HG02610 (cell line): Measurements from ENCODE around the gene ELAVL1.
A peak's percentile ranks its signal among the peaks of the same experiment; 100 is the strongest.

Experiments used
- ATAC-seq: cut with Tn5 transposase; IDR thresholded peaks from one replicate; pipeline ENCODE4 v1.9.1; 2021; ENCODE audit warnings: mild to moderate bottlenecking, moderate library complexity; ENCODE audit not compliant: unreplicated experiment

The ELAVL1 gene

DNA sequence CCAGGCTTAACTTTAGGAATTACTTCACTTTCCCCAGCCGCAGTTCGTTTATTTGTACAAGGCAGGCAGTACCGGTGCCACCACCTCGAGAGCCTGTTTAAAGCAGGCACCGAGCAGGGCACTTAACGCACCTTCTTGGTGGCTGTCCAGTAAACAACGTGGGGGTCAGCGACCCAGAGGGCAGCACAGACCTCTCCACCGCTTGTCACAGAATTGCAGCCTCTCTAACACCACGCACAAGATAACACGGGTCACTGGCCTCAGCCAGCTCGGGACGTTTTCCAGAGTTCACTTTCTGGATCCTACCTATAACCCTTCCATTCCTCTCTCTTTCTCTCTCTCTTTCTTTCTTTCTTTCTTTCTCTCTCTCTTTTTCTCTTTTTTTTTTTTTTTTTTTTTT, 16.8 kb upstream of the ELAVL1 start:
- ATAC-seq, result no peak

DNA sequence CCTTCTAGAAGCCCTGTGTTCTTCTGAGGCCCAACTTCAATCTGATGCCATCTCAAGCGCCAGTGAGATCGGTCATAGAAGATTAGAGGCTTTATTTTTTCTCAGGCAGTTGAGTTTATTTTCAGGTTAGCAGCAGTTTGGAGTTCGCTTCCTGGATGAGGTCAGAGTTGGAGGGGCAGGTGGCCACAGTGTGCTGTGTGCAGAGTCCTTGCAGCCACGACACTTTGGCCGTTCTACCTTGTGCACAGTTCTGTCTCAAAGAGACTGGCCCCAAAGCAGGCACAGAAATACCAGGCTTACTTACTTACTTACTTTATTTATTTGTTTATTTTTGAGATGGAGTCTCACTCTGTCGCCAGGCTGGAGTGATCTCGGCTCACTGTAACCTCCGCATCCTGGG, 15.9 kb upstream of the ELAVL1 start:
- no peak for ATAC-seq

DNA sequence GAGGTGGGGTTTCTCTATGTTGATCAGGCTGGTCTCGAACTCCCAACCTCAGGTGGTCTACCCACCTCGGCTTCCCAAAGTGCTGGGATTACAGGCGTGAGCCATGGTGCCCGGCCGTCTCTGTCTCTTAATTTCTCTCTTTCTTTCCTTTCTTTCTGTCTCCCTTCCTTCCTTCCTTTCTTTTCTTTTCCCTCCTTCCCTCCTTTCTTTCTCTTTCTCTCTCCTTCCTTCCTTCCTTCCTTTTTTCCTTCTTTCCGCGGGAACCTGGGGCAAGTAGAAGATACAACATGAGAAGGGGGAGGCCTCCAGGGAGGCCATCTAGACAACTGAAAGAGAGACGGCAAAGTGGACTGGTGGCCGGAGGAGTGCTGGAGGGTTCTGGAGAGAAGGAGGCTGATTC, 15.2 kb upstream of the ELAVL1 start:
- no peak for ATAC-seq

DNA sequence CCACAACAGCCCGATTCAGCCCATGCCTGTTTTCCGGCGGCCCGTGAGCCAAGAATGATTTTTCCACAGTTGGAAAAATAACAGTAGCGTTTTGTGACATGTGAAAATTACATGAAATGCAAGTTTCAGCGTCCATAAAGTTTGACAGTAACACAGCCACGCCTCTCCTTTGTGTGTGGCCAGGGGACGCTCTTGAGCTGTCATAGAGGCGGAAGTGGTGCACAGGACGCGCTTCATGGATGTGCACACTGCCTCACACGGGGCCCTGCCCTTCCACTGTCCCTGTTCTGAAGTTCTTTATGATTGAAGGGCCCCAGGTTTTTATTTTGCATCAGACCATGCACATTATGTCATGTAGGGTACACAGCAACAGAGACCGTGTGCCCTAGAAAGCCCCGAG, 12.4 kb upstream of the ELAVL1 start:
- ATAC-seq, result peak; percentile 55

DNA sequence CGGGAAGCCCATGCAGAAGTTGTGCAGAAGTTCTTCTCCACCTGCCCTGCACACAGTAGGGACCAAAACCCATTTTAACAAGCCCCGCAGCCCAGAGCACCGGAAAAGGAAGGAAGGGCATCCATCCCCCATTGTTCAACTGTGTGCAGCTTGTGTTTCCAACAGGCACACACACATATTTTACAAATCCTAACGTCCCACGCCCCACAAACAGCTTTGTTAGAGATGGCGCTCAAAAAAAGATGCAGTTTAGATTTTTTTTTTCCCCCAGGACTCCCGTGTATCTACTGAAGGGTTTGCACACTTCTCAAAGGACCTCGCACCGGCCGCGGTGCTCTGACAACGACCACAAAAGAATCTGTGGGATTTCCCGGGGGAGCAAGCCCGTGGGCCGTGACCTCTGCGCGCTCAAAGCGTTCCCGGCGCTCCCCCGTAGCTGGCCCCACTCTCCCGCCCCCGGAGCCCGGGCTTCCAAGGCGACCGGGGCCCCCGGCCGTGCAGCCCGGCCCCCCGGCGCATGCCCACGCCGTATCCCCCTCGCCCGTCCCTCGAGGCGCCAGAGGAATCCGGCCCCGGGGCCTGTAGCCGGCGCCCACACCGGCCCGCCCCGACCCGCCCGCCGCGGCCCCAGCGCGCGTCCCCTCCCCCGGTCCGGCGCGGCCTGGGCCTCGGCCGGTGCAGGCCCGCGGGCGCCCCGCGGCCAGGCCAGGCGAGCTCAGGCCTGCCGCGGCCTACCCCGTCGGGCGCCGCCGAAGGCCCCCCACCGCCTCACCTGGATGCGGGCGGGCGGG, 523 bp downstream of the ELAVL1 start:
- ATAC-seq, result peak; percentile 18

DNA sequence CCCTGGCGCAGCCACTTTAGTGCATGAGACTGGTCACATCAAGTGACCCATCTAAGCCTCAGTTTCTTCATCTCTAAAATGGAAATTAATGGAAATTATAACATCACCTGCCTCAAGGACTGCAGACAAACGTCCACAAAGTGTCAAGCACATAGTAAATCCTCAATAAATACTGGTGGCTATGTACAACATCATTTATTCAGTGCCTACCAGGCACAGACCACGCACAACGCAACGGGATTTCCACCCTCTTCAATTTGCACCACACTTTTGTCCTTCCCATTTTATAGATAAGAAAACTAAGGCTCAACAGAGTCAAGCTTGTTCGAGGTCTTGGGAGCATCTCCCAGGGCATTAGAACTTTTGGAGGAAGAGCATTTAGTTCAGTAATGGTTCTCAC, 1.4 kb downstream of the ELAVL1 start:
- no peak for ATAC-seq

DNA sequence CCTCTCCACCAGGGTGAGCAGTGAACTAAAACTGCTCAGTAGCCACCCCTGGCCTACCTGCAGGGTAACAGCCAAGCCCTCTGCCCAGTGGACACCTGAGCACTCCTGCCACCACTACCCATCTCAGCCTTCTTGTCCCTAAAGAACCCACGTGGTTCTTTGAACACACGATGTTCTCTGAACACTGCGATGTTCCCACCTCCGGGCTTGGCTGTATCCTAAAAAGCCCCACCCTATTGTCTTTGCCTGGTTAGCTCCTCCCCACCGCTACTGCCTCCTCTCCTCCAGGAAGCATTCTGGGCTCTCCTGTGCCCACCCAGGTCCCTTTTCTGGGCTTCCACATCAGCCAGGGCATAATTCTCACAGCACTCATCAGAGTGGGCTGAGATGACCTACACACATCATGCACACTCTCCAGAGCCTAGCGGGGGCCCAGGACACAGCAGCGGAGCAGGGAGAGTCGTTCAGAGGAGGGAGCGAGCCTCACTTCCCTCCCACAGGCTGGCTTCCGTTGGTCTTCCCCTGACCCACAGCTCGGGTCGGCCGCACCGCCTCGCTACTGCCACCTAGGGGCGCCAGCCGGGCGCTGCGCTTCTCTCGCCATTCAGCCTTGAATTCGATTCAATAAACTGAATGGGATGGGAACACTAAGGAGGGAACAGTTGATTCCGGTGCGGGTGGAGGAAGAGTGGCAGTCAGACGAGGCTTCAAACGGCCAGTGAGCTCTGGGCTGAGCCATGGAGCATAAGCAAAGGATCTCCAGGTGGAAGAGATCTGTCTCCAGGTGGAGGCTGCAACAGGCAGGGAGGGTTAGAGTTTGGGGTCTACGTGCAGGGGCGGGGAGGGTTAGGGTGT, 3.2 kb downstream of the ELAVL1 start:
- ATAC-seq, result no peak

DNA sequence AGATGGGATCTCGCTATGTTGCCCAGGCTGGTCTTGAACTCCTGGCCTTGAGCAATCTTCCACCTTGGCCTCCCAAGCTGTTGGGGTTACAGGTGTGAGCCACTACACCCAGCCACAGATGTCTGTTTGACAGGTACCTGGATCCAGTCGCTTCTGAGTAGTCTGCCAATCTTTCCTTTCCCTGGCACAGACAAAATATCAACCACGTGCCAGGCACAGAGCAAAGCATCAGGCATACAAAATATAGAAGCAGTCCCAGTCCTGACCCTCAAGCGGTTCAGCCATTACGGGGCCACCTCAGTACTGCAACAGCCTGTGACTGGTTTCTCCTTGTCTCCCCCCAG, 3.8 kb downstream of the ELAVL1 start:
- ATAC-seq, result no peak

DNA sequence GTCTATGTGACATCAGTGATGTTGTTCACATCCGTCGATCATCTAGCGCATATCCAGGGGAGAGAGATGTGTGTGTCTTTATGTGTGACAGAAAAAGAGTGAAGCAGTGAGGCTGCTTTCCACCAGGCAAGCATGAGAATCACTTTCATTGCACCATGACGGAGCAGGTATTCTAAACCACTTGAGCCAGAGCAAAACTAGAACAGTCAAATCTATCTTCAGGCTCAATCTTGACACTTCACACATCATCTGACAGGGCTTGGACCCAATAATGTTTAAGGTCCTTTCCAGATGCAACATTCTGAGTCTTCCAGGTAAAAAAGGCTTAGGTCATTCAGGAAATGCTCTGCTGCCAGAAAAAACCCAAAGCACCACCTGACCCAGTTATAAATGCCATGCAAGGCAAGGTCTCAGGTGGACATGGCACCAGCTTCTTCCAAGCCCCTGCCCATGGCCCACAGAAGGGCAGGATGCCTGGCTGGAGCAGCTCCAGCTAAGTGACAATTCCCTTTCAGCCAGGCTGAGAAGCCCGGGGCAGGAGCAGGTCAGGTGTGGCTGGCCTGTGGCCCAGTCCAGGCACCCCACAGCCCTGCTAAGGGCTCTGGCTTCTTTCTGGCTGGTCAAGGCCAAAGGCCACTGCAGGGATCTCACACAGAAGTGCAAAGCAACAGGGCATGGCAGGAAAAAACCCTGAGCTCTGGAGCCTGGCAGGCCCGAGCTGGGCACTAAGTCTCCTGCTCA, 5.0 kb downstream of the ELAVL1 start:
- no peak for ATAC-seq

DNA sequence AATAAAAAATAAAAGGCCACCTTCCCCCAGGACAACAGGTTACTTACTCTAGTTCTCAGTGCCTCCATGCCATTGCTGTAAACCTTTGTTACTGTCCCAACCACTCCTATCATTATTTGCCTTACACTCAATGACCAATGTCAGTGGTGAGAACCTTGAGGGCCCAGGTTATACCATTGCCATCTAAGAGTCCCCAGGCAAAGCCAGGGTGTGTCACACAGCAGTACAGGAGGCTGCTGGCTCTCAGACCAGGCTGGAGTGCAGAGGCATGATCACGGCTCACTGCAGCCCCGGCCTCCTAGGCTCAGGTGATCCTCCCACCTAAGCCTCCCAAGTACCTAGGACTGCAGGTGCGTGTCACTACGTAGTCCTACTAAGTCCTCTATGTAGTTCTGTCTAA, 6.1 kb downstream of the ELAVL1 start:
- no peak for ATAC-seq

DNA sequence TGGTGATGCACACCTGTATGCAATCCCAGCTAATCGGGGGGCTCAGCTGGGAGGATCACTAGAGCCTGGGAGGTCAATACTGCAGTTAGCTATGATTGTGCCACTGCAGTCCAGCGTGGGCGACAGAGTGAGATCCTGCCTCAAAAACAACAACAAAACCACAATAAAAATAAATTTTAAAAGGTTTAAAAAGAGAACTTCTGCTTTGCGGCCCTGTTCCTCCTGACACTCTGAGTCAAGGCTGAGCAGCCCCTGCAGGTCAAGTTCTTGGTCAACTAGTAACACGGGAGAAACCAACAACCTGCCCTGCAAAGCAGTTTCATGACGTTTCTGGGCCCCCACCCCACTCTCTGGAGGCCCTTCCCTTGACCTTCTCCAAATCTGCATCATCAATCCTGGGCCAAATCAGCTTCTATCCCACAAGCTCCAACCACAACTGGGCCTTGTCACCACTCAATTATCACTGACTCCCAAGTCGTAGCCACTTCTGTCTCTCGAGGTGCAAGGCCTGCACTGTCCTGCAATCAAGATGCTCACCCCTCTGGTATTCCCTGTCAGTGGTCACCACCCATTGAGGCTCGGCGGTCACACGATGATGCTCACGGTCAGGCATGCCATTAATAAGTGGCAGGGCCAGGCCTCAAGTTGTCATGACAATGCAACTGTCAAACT, 7.5 kb downstream of the ELAVL1 start:
- no peak for ATAC-seq

DNA sequence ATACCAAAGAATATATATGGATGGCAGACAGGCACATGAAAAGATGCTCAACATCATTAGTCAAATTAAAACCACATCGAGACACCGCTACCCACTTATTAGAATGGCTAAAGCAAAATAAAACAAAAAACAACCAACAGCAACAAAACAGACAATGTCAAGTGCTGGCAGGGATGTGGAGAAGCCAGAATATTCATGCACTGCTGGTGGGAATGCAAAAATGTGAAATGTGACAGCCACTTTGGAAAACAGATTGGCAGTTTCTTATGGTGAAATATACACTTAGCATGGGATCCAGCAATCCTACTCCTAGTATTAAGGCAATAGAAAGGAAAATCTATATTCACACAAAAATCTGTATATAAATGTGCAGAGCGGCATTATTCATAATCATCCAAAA, 8.6 kb downstream of the ELAVL1 start:
- ATAC-seq, result no peak

DNA sequence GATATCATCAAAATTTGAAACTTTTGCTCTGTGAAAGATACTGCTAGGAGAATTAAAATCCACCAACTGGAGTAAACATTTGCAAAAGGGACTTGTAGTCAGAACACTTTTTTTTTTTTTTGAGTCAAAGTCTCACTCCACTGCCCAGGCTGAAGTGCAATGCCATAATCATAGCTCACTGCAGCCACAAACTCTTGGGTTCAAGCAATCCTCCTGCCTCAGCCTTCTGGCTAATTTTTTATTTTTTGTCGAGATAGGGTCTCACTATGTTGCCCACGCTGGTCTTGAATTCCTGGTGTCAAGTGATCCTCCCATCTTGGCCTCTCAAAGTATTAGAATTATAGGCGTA, 9.7 kb downstream of the ELAVL1 start:
- ATAC-seq, result no peak

DNA sequence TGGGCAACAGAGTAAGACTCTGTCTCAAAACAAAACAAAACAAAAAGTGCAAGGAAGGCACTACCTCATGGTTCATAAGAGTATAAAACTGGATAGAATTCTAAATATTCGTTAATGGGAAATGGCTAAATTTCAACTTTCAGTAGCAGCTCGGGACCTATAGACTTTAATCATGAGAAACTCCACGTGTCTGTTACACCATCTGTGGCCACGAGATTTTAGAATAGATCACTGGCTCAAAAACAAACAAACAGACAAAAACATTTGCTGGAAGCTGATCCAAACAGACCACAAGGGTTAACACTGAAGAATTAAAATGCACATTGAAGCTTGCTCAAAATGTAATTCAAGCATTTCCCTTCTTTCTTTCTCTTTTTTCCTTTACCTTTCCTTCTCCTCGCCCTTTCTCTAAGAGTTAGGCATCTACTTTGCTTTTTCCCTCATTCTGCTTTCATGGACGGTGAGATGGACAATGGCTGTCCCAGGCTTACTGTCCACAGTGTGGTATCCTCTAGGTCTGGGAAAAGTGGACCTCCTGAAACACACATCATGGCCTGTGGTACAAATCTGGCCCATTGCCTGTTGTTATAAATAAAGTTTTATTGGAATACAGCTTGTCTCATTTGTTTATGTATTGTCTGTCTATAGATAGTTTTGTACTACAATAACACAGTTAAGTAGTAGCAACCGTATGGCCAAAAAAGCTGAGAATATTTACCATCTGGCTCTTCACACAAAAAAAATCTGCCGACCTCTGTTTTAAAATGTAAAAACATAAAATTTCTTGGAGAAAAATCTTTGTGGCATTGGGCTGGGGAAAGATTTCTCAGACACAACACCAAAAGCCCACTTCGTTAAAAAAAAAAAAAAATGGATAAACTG, 10.3 kb downstream of the ELAVL1 start:
- no peak for ATAC-seq

DNA sequence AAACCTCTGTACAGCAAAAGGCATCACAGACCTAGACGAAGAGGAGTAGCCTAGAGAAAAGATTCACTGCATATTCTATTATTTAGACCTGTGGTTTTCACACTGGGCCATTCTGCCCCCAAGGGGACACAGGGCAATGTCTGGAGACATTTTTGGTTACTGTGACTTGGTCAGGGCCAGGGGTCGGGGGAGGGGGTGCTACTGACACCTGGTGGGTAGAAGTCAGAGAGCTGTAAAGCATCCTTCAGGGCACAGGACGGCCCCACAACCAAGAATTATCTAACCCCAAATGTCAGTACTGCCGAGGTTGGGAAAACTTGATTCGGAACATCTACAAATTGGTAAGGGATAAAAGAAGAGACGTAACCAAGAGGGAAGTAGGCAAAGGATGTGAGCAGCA, 11.3 kb downstream of the ELAVL1 start:
- no peak for ATAC-seq

DNA sequence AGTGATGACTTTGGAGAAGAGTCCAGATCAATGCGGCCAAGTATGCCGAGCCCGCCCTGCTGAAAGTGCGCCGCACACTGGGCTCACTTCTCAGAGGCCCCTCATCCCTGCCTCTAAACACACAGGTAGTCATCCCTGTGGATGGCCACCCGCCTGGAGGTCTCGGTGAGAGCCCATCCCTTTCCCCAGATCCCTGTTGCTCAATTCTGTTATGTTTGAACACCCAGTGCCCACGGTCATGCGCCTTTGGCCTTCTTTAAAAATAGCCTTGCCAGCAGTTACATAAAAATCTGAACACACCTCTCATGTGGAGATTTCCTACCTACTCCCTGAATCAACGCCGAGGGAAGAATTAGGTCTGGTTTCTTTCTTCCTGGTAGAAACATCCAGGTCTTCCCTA, 11.9 kb downstream of the ELAVL1 start:
- ATAC-seq, result no peak

DNA sequence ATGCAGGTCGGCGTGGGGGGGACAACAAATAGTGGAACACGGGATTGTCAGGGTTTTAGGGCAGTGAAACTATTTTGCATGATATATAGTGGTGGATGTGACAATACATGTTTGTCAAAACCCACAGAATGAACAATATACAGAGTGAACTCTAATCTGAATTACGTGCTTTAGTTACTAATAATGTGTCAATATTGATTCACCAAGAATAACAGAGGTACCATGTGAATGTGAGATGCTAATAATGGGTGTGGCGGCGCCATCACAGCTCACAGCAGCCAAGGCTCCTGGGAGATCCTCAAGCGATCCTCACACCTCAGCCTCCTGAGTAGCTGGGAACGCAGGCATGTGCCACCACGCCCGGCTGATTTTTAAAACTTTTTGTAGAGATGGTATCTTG, 12.9 kb downstream of the ELAVL1 start:
- ATAC-seq, result no peak

DNA sequence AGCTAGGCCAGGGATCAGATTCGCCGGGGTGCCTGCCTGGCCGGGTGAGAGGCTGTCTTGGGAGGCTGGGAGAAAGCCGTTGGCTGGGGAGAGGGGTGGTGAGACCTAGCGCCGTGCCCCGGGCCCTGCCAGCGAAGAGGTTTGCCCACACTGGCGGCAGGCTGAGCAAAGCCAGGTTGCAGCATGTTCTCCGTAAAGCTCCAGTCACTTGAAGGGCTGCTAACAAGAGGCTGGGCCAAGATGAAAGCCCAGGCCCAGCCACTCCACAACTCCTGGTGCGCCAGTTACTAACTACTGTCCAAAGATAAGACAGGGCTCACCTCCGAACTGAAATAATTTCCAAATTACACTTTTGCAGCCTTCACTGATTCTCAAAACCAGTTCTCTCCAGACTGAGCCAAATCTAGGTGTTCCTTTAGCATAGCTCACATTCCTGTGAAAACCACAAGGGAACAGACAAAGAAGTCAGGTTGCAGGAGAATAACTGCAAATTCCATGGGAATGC, 16.3 kb downstream of the ELAVL1 start:
- no peak for ATAC-seq

DNA sequence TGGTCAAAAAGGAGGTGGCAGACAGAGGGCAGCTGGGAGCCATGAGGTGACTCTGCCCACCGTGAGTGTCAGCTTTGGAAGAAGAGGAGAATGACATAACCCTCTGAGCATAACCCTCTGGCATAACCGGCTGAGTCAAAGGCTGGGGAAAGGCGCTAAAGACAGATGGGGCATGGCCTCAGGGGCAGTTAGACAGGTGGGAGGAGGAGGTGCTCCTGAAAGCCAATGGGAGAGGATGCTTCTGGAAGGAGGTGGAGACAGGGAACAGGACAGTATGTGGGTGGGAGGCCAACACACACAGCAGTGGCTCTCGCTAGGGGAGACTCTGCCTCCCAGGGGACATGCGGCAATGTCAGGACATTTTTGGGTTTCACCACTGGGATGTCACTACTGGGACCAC, 17.1 kb downstream of the ELAVL1 start:
- no peak for ATAC-seq

DNA sequence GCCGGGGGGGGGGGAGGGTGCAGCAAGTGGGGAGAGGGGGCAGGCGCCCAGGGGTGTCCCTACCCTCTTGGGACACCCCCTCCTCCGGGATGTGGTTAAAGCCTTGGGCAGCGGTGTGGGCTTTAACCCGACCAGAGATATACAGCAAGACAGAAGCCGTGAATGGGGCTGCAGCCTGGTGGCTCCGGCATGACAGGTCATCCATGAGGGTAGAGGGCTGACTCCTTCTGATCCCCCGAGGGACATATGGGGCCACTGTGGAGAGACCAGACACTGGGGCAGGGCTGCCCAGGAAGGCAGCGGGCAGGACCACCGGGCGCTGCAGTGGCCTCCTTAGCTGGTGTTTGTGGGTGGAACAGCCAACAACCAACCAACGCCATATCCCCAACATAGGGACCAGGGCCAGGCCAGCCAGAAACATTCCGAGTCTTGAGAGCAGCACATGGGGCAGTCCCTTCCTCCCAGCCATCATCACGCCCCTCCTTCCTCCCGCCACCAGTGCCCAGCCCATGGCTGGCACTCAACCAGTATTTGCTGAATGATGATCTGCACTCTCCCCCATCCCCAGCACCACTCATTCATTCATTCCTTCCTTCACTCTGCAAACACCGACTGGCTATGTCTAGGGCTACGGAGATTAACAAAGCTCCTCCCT, 18.2 kb downstream of the ELAVL1 start:
- ATAC-seq, result no peak
